SU-DHL-6 (cell line): ENCODE results near the gene PCDH12.

Experiments
- H2AFZ ChIP-seq: fragments of 200-600 bp; sonication (generic); 2 replicates; pipeline ENCODE4 v1.6.1; 2014; ENCODE audit warnings: low read depth, mild to moderate bottlenecking, moderate library complexity, mixed read lengths, antibody characterized with exemption, low read length; ENCODE audit not compliant: severe bottlenecking
- H3F3A ChIP-seq: fragments of 200-600 bp; shearing (Covaris generic); 2 replicates; pipeline ENCODE4 v1.6.0; 2016; ENCODE audit warnings: antibody characterized with exemption, mild to moderate bottlenecking; ENCODE audit not compliant: insufficient read depth
- H3K27ac ChIP-seq: fragments of 200-600 bp; sonication (generic); 2 replicates; pipeline ENCODE4 v1.5.1; 2016; ENCODE audit warnings: low read depth, mild to moderate bottlenecking, low read length, moderate library complexity, mixed read lengths
- H3K27me3 ChIP-seq: fragments of 200-600 bp; sonication (generic), shearing (Covaris generic); 2 replicates; pipeline ENCODE4 v1.6.0; 2014; ENCODE audit warnings: mild to moderate bottlenecking, low read length
- H3K36me3 ChIP-seq: fragments of 200-600 bp; sonication (generic); 2 replicates; pipeline ENCODE4 v1.6.1; 2014; ENCODE audit warnings: mild to moderate bottlenecking, low read length, mixed read lengths
- H3K4me2 ChIP-seq: fragments of 300-600, 200-600 bp; shearing (Covaris generic), sonication (generic); 2 replicates; pipeline ENCODE4 v1.6.0; 2014; ENCODE audit warnings: low read length, low read depth, mild to moderate bottlenecking; ENCODE audit not compliant: poor library complexity, severe bottlenecking
- H3K4me3 ChIP-seq: fragments of 200-600 bp; sonication (generic); 2 replicates; pipeline ENCODE4 v1.5.1; 2014; ENCODE audit warnings: antibody characterized with exemption, low read length, mild to moderate bottlenecking, mixed read lengths; ENCODE audit not compliant: insufficient read depth, poor library complexity, severe bottlenecking
- H3K79me2 ChIP-seq: fragments of 200-600 bp; sonication (generic); 2 replicates; pipeline ENCODE4 v1.6.1; 2014; ENCODE audit warnings: mild to moderate bottlenecking, low read length, moderate library complexity; ENCODE audit not compliant: insufficient read depth
- H3K9ac ChIP-seq: fragments of 200-600 bp; sonication (generic); 2 replicates; pipeline ENCODE4 v1.7.0; 2014; ENCODE audit warnings: mild to moderate bottlenecking, low read length
- H3K9me2 ChIP-seq: fragments of 200-600 bp; sonication (generic); replicated peaks from 2 replicates; pipeline ENCODE4 v1.6.1; 2014; ENCODE audit warnings: low read length; ENCODE audit not compliant: insufficient read depth
- H3K9me3 ChIP-seq: fragments of 200-600 bp; sonication (generic); 2 replicates; pipeline ENCODE4 v1.6.1; 2014; ENCODE audit warnings: low read length, mixed read lengths; ENCODE audit not compliant: insufficient read depth
- H4K20me1 ChIP-seq: fragments of 200-600 bp; sonication (generic); 2 replicates; pipeline ENCODE4 v1.6.1; 2014; ENCODE audit warnings: low read depth, mild to moderate bottlenecking, antibody characterized with exemption, low read length, moderate library complexity, mixed read lengths
- EZH2phosphoT487 ChIP-seq: fragments of 200-600 bp; sonication (generic), shearing (Covaris generic); conservative IDR thresholded peaks from 2 replicates; pipeline ENCODE4 v1.6.1; 2018; ENCODE audit warnings: mild to moderate bottlenecking, antibody characterized with exemption, low read length, moderate library complexity, mixed read lengths
- TF ChIP-seq, protein P1 (sequence below): fragments of 200-600 bp; sonication (generic); IDR thresholded peaks from one replicate; pipeline ENCODE4 v1.5.1; 2017; ENCODE audit warnings: antibody characterized with exemption, mild to moderate bottlenecking, low read length, moderate library complexity; ENCODE audit not compliant: insufficient read depth, poor library complexity, severe bottlenecking

PCDH12 gene

DNA sequence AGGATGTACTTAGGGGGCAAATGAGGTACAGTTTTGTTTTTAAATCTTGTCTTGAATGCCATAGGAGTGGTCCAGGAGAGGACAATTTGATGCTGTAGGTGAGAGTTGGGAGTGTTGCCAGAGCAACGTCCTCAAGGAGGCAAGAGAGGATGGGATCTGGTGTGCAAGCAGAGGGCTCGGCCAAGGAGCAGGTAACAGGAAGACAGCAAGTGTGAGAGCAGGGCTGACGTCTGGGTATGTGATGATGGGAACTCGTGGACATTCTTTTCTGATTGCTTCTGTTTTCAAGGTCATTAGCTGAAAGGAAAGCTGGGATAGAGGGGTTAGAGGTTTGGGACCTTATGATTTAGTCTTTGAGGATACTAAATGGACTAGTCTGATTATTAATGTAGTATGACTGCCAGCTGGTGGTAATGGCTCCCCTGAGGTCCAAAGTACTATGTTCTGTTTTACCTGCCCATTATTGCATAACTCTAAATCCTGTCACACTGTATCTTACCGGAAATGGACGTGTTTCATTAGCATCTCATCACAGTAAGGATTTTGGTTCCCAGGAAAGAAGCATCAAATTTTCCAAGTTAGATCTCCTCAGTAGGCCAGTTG lies 39.5 kb upstream of the PCDH12 start:
- Histone ChIP-seq H3K27me3 (no peaks in the 10 kb centered on the region), H3F3A (no peaks in the 10 kb centered on the region; the same call in 1 of the 2 replicates), H4K20me1 (no peaks in the 10 kb centered on the region), H3K36me3 (no peaks in the 10 kb centered on the region), H3K9me2 (no peaks in the 10 kb centered on the region), H3K4me3 (no peak overlapping the region), H3K9me3 (no peaks in the 10 kb centered on the region), H3K9ac (no peak overlapping the region), H3K4me2 (no peak overlapping the region), H3K27ac (no peak overlapping the region), H3K79me2 (no peaks in the 10 kb centered on the region), H2AFZ (no peak overlapping the region)
- TF ChIP-seq EZH2phosphoT487: no peak
- TF ChIP-seq, protein P1, sequence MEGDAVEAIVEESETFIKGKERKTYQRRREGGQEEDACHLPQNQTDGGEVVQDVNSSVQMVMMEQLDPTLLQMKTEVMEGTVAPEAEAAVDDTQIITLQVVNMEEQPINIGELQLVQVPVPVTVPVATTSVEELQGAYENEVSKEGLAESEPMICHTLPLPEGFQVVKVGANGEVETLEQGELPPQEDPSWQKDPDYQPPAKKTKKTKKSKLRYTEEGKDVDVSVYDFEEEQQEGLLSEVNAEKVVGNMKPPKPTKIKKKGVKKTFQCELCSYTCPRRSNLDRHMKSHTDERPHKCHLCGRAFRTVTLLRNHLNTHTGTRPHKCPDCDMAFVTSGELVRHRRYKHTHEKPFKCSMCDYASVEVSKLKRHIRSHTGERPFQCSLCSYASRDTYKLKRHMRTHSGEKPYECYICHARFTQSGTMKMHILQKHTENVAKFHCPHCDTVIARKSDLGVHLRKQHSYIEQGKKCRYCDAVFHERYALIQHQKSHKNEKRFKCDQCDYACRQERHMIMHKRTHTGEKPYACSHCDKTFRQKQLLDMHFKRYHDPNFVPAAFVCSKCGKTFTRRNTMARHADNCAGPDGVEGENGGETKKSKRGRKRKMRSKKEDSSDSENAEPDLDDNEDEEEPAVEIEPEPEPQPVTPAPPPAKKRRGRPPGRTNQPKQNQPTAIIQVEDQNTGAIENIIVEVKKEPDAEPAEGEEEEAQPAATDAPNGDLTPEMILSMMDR: no peak

DNA sequence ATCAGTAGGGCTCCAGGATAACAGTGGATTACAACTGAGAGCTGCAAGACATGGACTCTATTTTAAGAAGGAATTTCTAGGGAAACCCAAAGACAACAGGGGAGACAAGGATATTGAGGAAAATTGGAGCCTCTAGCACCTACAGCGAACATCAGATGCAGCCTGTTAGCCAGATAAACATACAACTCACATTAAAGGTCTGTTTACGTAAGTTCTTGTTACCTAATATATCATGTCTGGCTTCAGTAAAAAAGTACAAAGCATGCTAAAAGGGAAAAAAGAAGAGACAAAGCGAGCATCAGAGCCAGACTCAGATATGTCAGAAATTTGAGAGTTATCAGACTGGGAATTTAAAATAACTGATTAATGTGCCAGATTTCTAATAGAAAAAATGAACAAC lies 37.7 kb upstream of the PCDH12 start:
- no peaks in the 10 kb centered on the region for H3K27me3 ChIP-seq
- H3K27ac ChIP-seq: no peak overlapping the region
- H2AFZ ChIP-seq: no peak overlapping the region
- H3F3A ChIP-seq: no peaks in the 10 kb centered on the region
- H3K79me2 ChIP-seq: no peaks in the 10 kb centered on the region
- no peak for TF ChIP-seq EZH2phosphoT487
- TF ChIP-seq, protein P1: no peak
- H3K9ac ChIP-seq: no peak overlapping the region
- no peaks in the 10 kb centered on the region for H4K20me1 ChIP-seq
- H3K9me3 ChIP-seq: no peaks in the 10 kb centered on the region
- H3K4me3 ChIP-seq: no peak overlapping the region
- no peak overlapping the region for H3K4me2 ChIP-seq
- H3K9me2 ChIP-seq: no peaks in the 10 kb centered on the region
- H3K36me3 ChIP-seq: no peaks in the 10 kb centered on the region

DNA sequence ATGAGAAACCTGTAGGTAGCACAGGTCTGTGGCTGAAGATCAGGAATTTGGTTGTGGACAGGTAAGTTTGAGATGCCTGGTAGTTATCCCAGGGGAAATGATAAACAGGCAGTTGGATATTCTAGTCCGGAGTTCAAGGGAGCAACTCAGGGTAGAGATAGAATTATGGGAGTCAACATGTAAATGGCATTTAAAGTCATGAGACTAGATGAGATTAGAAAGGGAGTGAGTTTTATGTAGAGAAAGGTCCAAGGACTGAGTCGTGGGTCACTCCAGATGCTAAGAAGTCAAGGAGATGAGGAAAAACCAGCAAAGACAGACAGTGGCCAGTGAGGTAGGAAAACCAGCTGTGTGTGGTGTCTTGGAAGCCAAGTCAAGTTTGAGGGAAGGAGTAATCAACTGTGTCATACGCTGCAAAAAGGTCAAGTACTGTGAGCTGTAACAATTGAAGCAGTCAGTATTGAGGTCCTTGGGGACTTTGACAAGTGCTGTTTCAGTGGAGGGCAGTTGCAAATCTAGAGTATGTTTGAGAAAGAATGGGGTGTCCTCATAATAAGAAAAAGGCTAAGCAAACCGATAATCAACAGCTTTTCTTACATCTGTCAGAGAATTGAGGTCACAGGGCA lies 36.6 kb upstream of the PCDH12 start:
- no peak overlapping the region for H3K4me3 ChIP-seq
- no peak overlapping the region for H3K27ac ChIP-seq
- H3K4me2 ChIP-seq: no peak overlapping the region
- H3K9ac ChIP-seq: no peak overlapping the region
- H4K20me1 ChIP-seq: no peaks in the 10 kb centered on the region
- no peaks in the 10 kb centered on the region for H3F3A ChIP-seq
- TF ChIP-seq, protein P1: no peak
- TF ChIP-seq EZH2phosphoT487: no peak
- H2AFZ ChIP-seq: no peak overlapping the region
- H3K36me3 ChIP-seq: no peaks in the 10 kb centered on the region
- H3K27me3 ChIP-seq: no peaks in the 10 kb centered on the region
- no peaks in the 10 kb centered on the region for H3K9me2 ChIP-seq
- no peaks in the 10 kb centered on the region for H3K9me3 ChIP-seq
- H3K79me2 ChIP-seq: no peaks in the 10 kb centered on the region
